Measurements from ENCODE around the gene LONRF2.

The LONRF2 gene

DNA sequence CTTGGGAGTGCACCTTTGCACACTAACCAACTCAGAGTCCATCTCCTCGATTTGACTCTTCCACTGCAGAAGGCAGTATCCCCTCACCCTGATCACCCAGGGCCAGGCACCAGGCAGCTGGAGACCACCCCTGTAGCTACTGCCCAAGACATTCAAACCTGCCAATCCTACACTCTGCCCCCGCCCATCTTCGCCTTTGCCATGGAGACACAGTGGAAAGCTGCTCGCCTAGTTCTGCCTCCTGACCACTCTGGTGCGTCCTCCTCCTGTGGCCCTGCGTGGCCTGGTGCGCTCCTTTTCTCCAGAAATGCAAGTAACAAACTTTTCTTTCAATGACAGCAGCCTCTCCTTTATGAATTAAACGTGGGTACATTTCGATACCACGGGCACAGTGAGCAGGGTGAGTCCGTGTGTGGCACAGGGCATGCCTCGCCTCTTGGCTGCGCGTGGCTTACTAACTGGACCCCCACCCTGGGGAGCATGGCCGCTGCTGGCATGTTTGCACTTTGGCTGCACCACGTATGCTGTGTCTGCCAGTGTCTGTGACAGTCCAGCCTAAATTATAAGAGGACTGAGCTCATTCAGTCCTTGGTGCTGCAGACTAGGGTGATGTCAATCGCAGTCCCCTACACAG lies 47.6 kb downstream of the LONRF2 start:
- no peak for DNase-seq

DNA sequence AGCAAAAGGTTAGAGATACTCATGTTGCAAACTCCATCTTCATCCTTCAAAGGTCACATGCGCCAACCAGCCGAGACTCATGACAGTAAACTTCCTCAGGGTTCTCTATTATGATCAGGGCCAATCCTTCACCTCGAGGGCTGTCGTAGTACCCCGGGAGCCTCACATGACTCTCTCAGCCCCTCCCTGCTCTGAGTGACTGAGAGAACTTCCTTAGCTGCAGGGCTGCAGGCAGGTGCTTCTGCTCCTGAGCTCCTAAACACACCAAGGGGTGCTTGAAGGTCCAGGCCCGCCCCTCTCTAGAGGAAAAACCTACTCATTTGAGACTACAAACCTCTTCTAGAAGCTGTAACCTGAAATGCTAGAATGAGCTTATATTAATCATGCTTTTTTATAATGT lies 48.2 kb downstream of the LONRF2 start:
- DNase-seq: no peak

DNA sequence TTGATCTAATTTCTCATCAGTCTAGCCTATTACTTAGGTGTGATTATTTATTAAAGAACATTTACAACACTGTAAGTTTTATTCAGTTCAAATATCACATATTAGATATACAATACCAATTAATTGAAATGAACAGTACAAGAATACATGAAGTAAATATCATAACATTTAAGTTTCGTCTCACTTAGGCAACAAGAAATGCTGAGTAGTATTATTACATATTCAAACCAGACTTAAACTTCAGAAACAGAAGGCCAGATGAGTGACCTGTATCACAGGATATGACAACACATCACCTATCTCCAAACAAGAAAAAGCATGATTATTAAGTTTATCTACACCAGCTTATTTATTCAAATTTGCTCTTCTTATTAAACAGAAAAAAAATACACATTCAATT lies 48.9 kb downstream of the LONRF2 start:
- no peak for DNase-seq

DNA sequence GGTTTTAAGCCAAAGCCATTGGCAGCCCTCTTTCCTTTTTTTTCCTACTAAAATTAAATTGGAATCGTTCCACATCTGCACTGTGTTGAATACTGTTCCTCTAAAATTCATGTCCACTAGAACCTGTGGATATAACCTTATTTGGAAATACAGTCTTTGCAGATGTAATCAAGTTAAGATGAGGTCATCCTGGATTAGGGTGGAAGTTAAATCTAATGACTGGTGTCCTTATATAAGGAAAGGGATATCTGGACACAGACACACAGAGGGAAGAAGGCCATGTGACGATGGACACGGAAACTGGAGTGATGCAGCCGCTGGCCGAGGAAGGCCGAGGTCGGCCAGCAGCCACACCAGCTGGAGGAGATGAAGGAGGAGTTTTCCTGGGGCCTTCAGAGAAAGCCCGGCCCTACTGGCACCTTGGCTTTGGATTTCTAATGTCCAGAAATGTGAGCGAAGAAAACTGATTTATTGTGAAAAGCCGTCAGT lies 49.4 kb downstream of the LONRF2 start:
- DNase-seq: no peak

DNA sequence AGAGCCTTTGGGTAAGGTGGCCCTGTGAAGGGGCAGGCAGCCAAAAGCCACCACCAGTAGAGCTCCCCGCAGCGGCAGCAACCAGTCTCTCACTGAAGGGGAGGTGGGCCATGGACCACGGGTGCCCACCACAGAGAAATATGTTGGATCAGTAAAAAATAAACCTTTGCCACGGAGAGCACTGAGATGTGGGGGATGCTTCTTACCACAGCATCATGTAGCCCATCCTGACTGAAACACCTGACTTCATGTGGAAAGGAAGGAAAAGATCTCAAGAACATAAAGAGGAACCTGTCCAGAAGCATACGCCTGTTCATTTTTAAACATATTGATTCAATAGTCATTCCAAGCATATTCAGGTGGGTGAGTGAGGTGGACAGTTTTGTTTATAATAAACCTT lies 51.1 kb downstream of the LONRF2 start:
- DNase-seq: no peak

DNA sequence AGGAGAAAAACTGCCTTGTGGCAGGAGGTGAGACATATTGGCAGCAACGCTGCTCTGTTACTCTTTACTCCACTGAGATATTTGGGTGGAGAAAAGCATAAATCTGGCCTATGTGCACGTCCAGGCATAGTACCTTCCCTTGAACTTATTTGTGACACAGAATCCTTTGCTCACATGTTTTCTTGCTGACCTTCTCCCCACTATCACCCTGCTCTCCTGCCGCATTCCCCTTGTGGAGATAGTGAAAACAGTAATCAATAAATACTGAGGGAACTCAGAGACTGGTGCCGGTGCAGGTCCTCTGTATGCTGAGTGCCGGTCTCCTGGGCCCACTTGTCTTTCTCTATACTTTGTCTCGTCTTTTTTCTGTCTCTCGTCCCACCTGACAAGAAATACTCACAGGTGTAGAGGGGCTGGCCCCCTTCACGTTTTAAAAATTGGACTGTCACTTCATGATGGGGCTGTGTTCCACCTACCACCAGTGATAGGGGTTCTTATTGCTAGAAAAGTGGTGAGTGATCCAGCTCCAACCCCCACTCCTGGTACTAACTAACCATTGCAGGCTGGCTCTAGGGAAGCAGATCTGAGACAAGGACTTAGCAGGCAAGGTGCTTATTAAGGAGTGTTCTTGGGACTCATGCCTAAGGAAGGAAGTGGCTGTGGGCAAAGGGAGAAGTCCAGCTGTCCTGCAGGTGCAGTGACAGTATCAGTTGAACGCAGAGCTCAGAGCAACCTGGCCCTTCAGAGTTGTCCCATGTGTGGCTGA lies 51.7 kb downstream of the LONRF2 start:
- no peak for DNase-seq

DNA sequence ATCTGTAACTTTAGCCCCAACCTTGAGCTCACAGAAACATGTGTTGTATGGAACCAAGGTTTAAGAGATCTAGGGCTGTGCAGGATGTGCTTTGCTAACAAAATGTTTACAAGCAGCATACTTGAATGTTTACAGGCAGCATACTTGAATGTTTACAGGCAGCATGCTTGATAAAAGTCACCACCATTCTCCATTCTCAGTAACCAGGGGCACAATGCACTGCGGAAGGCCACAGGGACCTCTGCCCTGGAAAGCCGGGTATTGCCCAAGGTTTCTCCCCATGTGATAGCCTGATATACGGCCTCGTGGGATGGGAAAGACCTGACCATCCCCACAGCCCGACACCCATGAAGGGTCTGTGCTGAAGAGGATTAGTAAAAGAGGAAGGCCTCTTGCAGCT lies 52.4 kb downstream of the LONRF2 start:
- DNase-seq: no peak

DNA sequence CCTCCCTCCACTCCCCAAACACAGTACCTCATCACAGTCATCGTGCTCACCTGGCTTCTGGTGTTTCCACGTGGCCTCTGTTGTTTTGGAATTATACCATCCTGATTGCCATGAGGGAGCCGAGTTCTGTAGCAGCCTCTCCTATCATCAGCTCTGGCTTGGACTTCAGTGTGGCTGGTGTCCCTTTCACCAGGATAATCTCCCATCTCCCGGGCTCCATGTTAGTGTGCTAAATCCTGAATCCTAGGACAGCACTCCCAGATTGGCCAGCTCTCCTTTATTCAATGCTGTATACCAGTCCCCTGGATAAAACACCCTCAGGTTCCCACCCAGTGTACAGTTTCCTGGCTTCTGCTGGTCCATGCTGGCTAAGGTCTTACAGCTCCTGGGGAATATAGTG lies 53.3 kb downstream of the LONRF2 start:
- no peak for DNase-seq

DNA sequence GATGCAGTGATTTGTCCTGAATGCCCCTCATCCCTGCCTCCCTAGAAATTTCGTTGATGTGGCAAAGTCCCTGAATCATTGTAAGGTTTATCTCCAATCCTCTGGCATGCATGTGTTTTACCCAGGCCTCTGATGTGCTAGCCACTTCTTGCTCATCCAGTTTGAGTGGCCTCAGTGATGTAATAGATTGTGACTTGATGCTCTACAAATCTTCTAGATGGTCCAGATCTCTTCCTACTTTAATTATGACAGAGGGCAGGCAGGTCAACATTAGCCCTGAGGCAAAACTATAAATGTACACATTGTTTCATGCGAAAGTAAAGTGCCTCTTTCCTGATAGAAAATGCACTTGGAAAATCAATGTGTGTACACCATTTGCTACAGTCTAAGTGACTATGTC lies 54.5 kb downstream of the LONRF2 start:
- DNase-seq: no peak

DNA sequence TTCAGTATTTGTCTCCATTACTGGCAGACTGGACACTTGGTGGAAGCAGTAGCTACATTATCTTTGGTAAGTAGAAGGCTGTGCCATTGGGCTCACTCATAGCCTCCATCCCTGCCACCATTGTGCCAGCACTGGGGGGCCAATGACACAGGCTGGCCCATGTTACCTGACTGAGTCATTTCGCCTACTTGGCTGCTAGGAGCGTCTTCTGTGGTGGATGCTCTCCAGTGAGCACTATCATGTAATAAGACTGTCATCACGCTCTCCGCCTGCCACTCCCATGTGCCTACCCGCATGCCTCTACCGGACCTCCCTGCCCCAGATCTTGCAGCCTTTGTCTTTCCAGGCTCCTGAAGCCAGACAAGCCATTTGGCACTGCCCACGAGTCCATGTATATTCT lies 56.2 kb downstream of the LONRF2 start:
- DNase-seq: no peak

DNA sequence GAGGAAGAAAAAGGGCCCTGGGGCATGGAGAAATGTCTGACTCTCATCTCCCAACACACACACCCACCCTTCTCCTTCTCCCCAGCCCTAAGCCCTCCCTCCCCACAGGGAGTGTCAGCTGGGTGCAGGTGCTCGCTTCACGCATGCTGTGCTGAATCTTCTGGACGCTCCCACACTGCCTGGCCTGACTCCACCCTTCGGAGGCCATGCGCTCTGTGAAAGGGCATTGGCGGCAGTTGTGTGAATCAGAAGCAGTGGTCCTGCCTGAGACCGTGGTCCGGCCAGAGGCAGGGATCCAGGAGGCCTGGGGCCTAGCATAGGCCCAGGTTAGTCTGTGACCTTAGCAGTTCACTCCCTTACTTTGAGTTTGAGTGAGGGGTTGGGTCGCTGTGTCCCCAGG lies 57.1 kb downstream of the LONRF2 start:
- DNase-seq: no peak

DNA sequence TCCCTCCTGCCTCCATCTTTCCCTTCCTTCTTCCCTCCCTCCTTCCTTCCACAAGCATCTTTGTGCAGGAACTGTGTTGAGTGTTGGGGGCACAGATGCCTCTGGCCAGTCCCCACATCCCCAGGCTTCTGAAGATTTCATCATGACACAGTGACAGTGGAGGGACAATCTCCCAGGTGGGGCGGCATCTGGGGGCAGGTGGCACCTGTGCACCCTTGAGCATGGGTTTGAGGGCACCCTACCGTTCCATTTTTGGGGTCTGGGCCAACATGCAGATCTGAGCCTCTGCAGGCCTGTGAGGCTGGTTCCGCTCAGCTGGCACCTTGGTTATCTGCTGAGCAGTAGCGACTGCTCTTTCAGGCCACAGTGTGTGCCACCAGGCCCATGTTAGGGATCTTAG lies 57.6 kb downstream of the LONRF2 start:
- DNase-seq: no peak

DNA sequence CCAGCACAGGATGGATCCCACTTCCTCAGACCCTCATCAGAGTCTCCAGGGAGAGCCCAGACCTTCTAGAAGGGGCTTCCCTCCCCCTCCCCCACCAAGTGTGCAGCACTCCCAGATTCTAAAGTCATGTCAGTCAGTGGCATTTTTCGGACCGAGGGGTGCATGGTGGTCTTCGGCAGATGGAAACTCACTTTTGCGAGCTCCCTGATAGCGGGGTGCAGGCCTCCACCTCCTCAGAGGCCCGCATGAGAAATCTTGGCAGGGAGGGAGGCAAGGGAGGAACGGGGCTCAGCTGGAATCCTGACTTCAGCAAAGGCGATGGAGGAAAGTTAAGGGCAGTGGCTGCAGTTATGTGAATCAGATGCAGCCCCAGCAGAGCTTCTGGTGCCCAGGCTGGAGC lies 58.2 kb downstream of the LONRF2 start:
- DNase-seq: no peak

DNA sequence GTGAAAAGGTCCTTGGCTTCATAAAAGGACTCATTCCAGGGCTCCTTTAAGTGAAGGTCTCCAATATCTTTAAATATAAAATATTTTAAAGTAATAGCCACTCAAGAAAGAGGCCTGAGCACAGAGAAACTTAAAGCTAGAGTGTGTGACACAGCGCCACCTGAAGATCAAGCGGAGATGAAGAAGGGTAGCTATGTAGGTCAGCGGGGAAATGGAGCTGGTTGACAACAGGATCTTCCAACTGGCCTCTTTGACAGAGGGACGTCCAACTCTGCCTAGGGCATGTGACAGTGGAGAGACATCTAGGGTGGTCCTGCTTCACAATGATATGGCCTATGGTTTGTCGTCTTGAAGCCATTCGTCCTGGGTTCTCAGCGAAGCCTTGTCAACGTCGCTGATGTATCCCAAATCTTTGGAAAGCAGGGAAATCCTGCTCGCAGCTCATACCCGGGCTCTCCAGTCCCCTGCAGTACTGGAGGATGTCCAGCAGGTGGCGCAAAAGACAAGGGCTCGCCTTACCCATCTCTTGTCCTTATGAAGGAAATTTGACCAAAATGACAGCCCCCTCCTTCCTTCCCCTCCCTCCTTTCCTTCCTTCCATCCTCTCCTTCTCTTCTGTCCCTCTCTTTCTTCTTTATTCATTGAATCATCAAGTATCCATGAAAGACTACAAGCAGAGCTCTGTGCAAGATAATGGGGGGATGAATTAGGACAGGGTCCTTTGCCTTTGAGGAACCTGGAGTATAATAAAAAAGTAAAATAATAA lies 59.6 kb downstream of the LONRF2 start:
- peak; percentile 68 for DNase-seq

DNA sequence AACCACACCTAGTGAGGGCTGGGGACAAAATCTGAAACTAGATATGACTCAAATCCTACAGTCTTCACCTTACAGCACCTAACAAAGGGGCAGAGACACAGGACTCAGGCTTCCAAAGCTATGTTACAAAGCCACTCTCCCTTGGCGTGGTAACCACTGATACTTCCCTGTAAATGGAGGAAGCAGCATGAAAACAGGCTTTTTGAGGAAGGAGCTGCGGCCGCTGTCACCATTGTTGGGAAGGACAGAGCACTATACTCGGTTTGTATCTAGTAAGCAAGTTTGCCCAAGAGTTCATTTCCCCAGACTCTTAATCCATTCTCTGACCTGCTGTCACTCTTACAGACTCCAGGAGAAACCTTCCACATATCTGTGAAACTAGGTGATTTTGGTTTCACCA lies 60.3 kb downstream of the LONRF2 start:
- no peak for DNase-seq

DNA sequence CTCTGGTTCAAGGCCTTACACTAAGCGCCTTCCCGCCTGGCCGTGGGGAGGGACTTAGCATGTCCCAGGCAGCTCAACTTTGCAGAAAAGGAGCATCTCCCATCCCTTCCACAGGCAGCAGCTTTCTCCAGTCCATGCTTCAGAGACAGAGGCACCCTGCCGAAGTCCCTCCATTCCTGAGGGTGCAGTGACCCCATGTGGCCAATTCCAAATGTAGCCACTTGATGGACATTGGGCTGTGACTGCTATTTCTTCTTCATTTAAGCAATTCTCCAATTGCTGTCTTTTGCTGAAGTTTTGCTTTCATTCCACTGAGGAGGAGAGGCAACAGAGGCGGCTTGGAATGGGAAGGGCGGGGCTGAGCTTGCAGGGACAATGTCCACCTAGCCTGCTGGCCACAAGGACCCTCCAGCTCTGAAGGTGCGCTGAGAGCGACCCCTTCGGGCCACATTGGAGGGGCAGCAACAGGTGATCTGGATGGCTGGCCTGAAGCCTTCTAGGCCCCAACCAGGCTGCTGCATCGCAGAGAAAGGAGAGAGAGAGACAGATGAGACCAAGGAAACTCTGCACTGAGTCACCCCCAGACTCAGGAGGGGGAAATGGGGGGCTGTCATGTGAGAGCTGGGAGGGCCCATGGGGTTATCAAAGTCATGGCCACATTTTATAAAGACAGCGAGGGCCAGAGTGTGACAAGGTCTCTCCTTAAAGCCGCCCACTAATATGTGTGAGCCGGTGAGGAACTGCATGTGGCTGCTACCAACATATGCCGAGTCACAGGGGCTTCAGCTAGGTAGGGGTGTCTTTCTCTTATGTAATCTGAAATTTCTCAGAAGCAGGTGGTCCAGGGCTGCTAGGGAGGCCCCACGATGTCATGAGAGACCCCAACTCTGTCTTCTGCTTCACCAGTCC lies 61.3 kb downstream of the LONRF2 start:
- no peak for DNase-seq

DNA sequence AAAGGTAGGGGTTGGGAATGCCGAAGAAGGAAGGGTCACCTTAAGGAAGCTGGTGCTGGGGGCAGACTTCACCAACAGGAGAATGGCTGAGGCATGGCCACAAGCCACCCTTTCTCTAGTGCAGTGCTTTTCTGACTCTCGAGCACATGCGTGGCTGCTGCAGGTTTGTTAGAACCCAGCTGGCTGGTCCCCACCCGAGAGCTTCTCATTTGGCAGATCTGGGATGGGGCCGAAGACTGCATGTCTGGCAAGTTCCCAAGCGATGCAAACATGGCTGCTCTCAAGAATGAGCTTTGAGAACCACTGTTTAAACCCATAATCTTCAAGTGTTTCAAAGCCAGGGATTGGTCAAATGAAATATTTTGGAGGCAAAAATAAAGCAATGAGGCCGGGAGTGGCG lies 63.2 kb downstream of the LONRF2 start:
- no peak for DNase-seq

DNA sequence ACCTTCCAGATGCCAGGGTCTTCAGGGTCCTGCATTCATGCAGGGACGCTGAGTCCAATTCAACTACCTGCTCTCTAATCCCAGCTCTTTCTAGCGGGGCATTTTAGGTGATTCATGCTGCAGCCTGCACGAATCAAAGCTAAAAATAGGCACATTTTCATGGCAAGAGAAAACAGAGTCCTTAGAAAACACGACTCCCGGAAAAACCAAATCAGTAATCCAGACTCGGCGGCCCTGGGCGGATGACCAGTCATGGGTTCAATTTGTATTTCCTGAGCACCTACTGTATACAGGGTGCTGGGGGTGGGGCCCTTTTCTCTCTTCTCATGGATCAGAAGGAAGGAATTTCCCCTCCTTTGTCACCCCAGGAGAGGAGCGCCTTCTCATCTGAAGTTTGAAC lies 64.4 kb downstream of the LONRF2 start:
- no peak for DNase-seq

DNA sequence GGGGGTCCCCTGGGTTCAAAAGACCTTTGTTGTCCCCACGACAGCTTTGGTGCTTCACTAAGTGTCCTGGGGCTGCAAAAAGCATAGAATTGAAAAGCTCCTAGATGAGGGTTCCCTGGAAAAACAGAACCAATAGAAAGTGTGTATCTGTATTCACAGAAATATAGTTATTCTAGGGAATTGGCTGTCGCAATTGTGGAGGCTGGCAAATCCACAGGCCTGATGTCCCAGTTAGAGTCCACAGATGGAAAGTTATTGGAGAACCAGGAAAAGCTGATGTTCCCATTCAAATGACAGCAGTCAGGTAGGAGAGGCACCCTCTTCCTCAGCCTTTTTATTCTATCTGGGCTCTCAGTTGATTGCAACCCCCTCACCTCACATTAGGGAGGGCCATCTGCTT lies 65.5 kb downstream of the LONRF2 start:
- no peak for DNase-seq

DNA sequence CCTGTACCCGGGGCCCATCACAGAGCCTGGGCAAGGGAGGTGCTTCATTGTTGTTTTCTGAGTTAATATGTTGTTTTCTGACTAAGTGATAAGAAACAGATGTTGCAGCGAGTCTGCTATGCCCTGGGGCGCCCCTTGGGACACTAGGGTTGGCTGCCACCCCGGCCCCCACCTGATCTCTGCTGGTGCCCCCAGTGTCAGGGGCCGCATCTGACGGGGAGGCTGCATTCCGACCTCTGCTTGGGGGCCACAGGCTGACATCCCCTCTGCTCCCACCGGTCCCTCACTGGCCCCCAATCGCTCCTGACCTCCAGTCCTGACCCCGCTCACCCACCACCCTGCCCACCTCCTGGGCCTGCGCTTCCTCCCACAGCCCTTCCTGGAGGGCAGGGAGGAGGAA lies 65.9 kb downstream of the LONRF2 start:
- DNase-seq: no peak

DNA sequence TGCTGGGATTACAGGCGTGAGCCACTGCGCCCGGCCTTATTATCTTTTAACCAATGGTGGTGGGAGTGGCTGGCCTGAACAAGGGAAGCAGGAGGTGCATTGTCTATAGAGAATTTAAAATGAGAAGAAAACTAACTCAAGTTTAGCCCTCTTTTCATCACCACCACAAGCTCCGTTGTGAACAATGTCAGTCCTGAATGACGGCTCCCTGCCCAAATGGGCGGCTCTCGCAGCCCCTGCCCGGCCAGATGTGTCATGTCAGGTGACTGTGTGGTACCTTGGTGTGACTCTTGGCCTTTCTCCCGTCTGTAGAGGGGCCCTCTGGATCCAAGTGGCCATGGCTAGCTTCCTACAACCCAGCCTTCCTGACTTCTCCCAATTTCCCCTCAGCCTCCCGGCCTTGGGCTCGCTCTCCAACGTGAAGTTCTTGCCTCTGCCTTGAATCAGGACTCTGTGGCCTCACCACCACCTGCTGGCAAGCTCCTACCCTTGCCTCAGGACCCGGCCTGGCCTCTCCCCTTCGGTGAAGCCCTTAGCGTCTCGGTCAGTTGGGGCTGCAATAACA lies 67.6 kb downstream of the LONRF2 start:
- no peak for DNase-seq

DNA sequence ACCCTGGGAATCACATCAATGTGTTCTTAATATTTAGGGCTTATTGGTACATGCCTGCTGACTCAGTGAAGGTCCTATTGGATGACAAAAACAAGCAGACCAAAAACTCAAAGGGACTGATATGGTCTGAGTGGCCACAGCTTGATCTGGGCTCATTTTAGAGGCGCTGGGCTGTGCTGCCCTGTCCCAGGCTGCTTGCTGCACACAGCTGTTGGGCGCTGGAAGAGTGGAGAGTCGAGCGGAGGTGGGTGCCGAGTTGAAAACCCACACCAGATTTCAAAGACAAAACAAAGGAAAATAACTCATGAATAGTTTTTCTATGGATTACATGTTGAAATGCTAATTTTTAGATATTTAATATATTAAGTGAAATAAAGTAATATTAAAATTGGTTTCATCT lies 68.5 kb downstream of the LONRF2 start:
- no peak for DNase-seq
